ENCODE measurements around the gene SLC66A2.

SLC66A2 gene

GRCh38 chr18:79871481-79872091, 79.9 kb downstream of the SLC66A2 start:
- no peak overlapping the region for H3K27ac ChIP-seq (ENCODE audit: low read depth, low read length)

GRCh38 chr18:79871026-79871390, 80.4 kb downstream of the SLC66A2 start:
- H3F3A ChIP-seq (ENCODE audit: insufficient read depth) = no peaks in the 10 kb centered on the region
- H3K4me2 ChIP-seq (ENCODE audit: low read depth, low read length, poor library complexity, severe bottlenecking) = no peak overlapping the region
- H2AFZ ChIP-seq (ENCODE audit: low read depth, low read length, severe bottlenecking) = no peak overlapping the region
- no peak overlapping the region for H3K27ac ChIP-seq (ENCODE audit: low read depth, low read length)
- TF ChIP-seq CTCF (IDR thresholded peaks at IDR 0.05; ENCODE audit: insufficient read depth, low read length, poor library complexity, severe bottlenecking) = no peak
- no peak for TF ChIP-seq EZH2phosphoT487 (conservative IDR thresholded peaks at IDR 0.05; ENCODE audit: low read length)
- no peaks in the 10 kb centered on the region for H4K20me1 ChIP-seq (ENCODE audit: low read depth, low read length)
- no peaks in the 10 kb centered on the region for H3K27me3 ChIP-seq (ENCODE audit: low read length)
- no peak overlapping the region for H3K4me3 ChIP-seq (ENCODE audit: insufficient read depth, low read length, poor library complexity, severe bottlenecking)
- H3K36me3 ChIP-seq (ENCODE audit: low read length) = no peaks in the 10 kb centered on the region
- no peak overlapping the region for H3K9ac ChIP-seq (ENCODE audit: low read length)
- no peaks in the 10 kb centered on the region for H3K79me2 ChIP-seq (ENCODE audit: insufficient read depth, low read length)
- no peaks in the 10 kb centered on the region for H3K9me3 ChIP-seq (ENCODE audit: insufficient read depth, low read length)
- no peaks in the 10 kb centered on the region for H3K9me2 ChIP-seq (replicated peaks; ENCODE audit: insufficient read depth, low read length)

More at GRCh38 chr18:79871481-79872091, 79.9 kb downstream of the SLC66A2 start:
- no peaks in the 10 kb centered on the region for H3F3A ChIP-seq (ENCODE audit: insufficient read depth)
- no peak overlapping the region for H2AFZ ChIP-seq (ENCODE audit: low read depth, low read length, severe bottlenecking)
- H4K20me1 ChIP-seq (ENCODE audit: low read depth, low read length) = no peaks in the 10 kb centered on the region
- H3K9me3 ChIP-seq (ENCODE audit: insufficient read depth, low read length) = no peaks in the 10 kb centered on the region
- no peaks in the 10 kb centered on the region for H3K27me3 ChIP-seq (ENCODE audit: low read length)
- H3K36me3 ChIP-seq (ENCODE audit: low read length) = no peaks in the 10 kb centered on the region
- no peak overlapping the region for H3K9ac ChIP-seq (ENCODE audit: low read length)
- H3K4me2 ChIP-seq (ENCODE audit: low read depth, low read length, poor library complexity, severe bottlenecking) = no peak overlapping the region
- no peaks in the 10 kb centered on the region for H3K9me2 ChIP-seq (replicated peaks; ENCODE audit: insufficient read depth, low read length)
- no peaks in the 10 kb centered on the region for H3K79me2 ChIP-seq (ENCODE audit: insufficient read depth, low read length)
- no peak overlapping the region for H3K4me3 ChIP-seq (ENCODE audit: insufficient read depth, low read length, poor library complexity, severe bottlenecking)
- TF ChIP-seq EZH2phosphoT487 (conservative IDR thresholded peaks at IDR 0.05; ENCODE audit: low read length) (no peak), CTCF (IDR thresholded peaks at IDR 0.05; ENCODE audit: insufficient read depth, low read length, poor library complexity, severe bottlenecking) (no peak)

- Histone ChIP-seq H3K9ac (ENCODE audit: low read length) (no peak overlapping the region), H3K27ac (ENCODE audit: low read depth, low read length) (no peak overlapping the region), H3K9me2 (replicated peaks; ENCODE audit: insufficient read depth, low read length) (no peaks in the 10 kb centered on the region), H3K9me3 (ENCODE audit: insufficient read depth, low read length) (no peaks in the 10 kb centered on the region), H4K20me1 (ENCODE audit: low read depth, low read length) (no peaks in the 10 kb centered on the region), H3K4me3 (ENCODE audit: insufficient read depth, low read length, poor library complexity, severe bottlenecking) (no peak overlapping the region), H3F3A (ENCODE audit: insufficient read depth) (no peaks in the 10 kb centered on the region), H3K79me2 (ENCODE audit: insufficient read depth, low read length) (no peaks in the 10 kb centered on the region), H3K36me3 (ENCODE audit: low read length) (no peaks in the 10 kb centered on the region), H3K4me2 (ENCODE audit: low read depth, low read length, poor library complexity, severe bottlenecking) (no peak overlapping the region), H2AFZ (ENCODE audit: low read depth, low read length, severe bottlenecking) (no peak overlapping the region), H3K27me3 (ENCODE audit: low read length) (no peaks in the 10 kb centered on the region)
- TF ChIP-seq EZH2phosphoT487 (conservative IDR thresholded peaks at IDR 0.05; ENCODE audit: low read length) (no peak), CTCF (IDR thresholded peaks at IDR 0.05; ENCODE audit: insufficient read depth, low read length, poor library complexity, severe bottlenecking) (no peak)
Observed at GRCh38 chr18:79870301-79871025, 81.0 kb downstream of the SLC66A2 start.

Measured in SU-DHL-6 (cell line).